K562 (cell line): Measurements from ENCODE around the gene TLR5. TPM values are rescaled to one million over a fixed set of nuclear protein-coding genes. Genes with fewer than 3 reads are reported as not detected.

ENCODE experiments used
- BHLHE40 ChIP-seq: IDR thresholded peaks from 2 replicates; pipeline ENCODE4 v1.6.1; 2011; ENCODE audit warnings: low read length, improper control_type of control experiment
- BRD9 ChIP-seq: fragments of 450-650 bp; IDR thresholded peaks from 2 replicates; pipeline ENCODE4 v1.6.1; 2018; ENCODE audit warnings: low read depth; ENCODE audit not compliant: partially characterized antibody
- CBFB ChIP-seq: sonication (generic); formaldehyde crosslinking; IDR thresholded peaks from 2 replicates; pipeline ENCODE4 v1.4.0; 2020; ENCODE audit warnings: mild to moderate bottlenecking, missing genetic modification reagents
- CBX5 ChIP-seq: IDR thresholded peaks from 2 replicates; pipeline ENCODE4 v1.6.1; 2014; ENCODE audit warnings: low read depth, borderline replicate concordance
- CHCHD3 ChIP-seq: fragments of 250-450 bp; sonication (Bioruptor Pico); IDR thresholded peaks from 2 replicates; pipeline ENCODE4 v2.1.2; 2022; ENCODE audit warnings: mild to moderate bottlenecking
- DIDO1 ChIP-seq: fragments of 450-650 bp; IDR thresholded peaks from 2 replicates; pipeline ENCODE4 v1.6.1; 2016; ENCODE audit warnings: low read depth, missing biosample characterization, missing genetic modification characterization
- GABPB1 ChIP-seq: sonication (generic); formaldehyde crosslinking; IDR thresholded peaks from 2 replicates; pipeline ENCODE4 v1.8.0; 2022; ENCODE audit warnings: mild to moderate bottlenecking, missing genetic modification reagents
- KHSRP ChIP-seq: fragments of 450-650 bp; IDR thresholded peaks from 2 replicates; pipeline ENCODE4 v1.6.1; 2017
- MCM2 ChIP-seq: fragments of 450-650 bp; IDR thresholded peaks from 2 replicates; pipeline ENCODE4 v1.6.1; 2017; ENCODE audit warnings: low read depth, mild to moderate bottlenecking
- MYNN ChIP-seq, 2 experiments: sonication (generic); formaldehyde crosslinking in 1 of 2; IDR thresholded peaks; 2 replicates each; pipeline versions ENCODE4 v1.5.0 to v1.6.1; 2016 to 2020; ENCODE audit warnings: antibody characterized with exemption in 1 of 2, missing genetic modification reagents in 1 of 2
- NONO ChIP-seq, 2 experiments: fragments of 200-400 bp in 1 of 2; fragments of 450-650 bp in 1 of 2; formaldehyde crosslinking in 1 of 2; IDR thresholded peaks; 2 replicates each; pipeline ENCODE4 v1.6.1; 2017; ENCODE audit warnings: low read depth in 2 of 2, mild to moderate bottlenecking in 2 of 2, moderate library complexity in 2 of 2, low read length in 1 of 2
- RCOR1 ChIP-seq, 2 experiments: IDR thresholded peaks; 2 replicates each; pipeline ENCODE4 v1.6.1; 2012; ENCODE audit warnings: low read depth in 2 of 2, low read length in 2 of 2, borderline replicate concordance in 1 of 2, improper control_type of control experiment in 1 of 2
- SREBF1 ChIP-seq: fragments of 150-350 bp; IDR thresholded peaks from 2 replicates; pipeline ENCODE4 v1.6.1; 2014; ENCODE audit warnings: antibody characterized with exemption, low read depth, low read length, borderline replicate concordance
- TCF3 ChIP-seq: sonication (generic); formaldehyde crosslinking; IDR thresholded peaks from 2 replicates; pipeline ENCODE4 v1.4.0; 2020; ENCODE audit warnings: mild to moderate bottlenecking, missing genetic modification reagents
- TFAM ChIP-seq: fragments of 250-450 bp; sonication (Bioruptor Pico); conservative IDR thresholded peaks from 2 replicates; pipeline ENCODE4 v1.5.0; 2021; ENCODE audit warnings: mild to moderate bottlenecking, moderate library complexity
- TGIF2 ChIP-seq: sonication (generic); formaldehyde crosslinking; IDR thresholded peaks from 2 replicates; pipeline ENCODE4 v1.8.1; 2022; ENCODE audit warnings: mild to moderate bottlenecking, missing genetic modification reagents, moderate library complexity
- YBX1 ChIP-seq: fragments of 450-650 bp; IDR thresholded peaks from 2 replicates; pipeline ENCODE4 v1.7.1; 2016; ENCODE audit warnings: mild to moderate bottlenecking
- ZFPM2 ChIP-seq: fragments of 250-450 bp; sonication (Bioruptor Pico); IDR thresholded peaks from 2 replicates; pipeline ENCODE4 v1.5.1; 2022; ENCODE audit warnings: mild to moderate bottlenecking
- ZKSCAN3 ChIP-seq: fragments of 250-450 bp; sonication (Bioruptor Pico); IDR thresholded peaks from 2 replicates; pipeline ENCODE4 v1.4.0; 2020
- ZNF197 ChIP-seq: fragments of 200-800 bp; sonication (Bioruptor generic); IDR thresholded peaks from 2 replicates; pipeline ENCODE4 v1.6.1; 2016; ENCODE audit warnings: low read depth, missing genetic modification characterization, missing compliant biosample characterization
- ZNF384 ChIP-seq: IDR thresholded peaks from 2 replicates; pipeline ENCODE4 v1.6.1; 2012; ENCODE audit warnings: low read depth, low read length, improper control_type of control experiment
- ZNF830 ChIP-seq: fragments of 250-450 bp; sonication (Bioruptor Pico); IDR thresholded peaks from 2 replicates; pipeline ENCODE4 v1.5.0; 2021; ENCODE audit warnings: mild to moderate bottlenecking
- polyA plus RNA-seq, 8 experiments: library from polyadenylated mRNA; depleted of rRNA in 4 of 8; stranded (reverse) in 5 of 8; unstranded in 3 of 8; fragments of >200 nt; fragmentation: Nextera tagmentation in 2 of 8; fragmentation: Illumina TruSeq in 1 of 8; extraction: Ambion mirVana in 2 of 8; extraction: Trizol in 1 of 8; gene quantifications; 2 replicates each; pipeline versions ENCODE4 v1.2.1 to v1.2.3, GENCODE V29; 2011 to 2014; ENCODE audit warnings: inconsistent platforms in 1 of 8, missing spikeins in 1 of 8
- total RNA-seq, 7 experiments: library from RNA; depleted of rRNA in 6 of 7; stranded (reverse); fragments of >200 nt in 6 of 7; fragmentation: Illumina TruSeq in 2 of 7; extraction: Trizol in 2 of 7; gene quantifications; 2 replicates each; pipeline versions ENCODE4 v1.2.1 to v1.2.3, GENCODE V29; 2011 to 2021; ENCODE audit warnings: low replicate concordance in 1 of 7
- TF ChIP-seq, protein P1 (sequence below): IDR thresholded peaks from 3 replicates; pipeline ENCODE4 v1.6.1; 2011; ENCODE audit warnings: borderline replicate concordance, mild to moderate bottlenecking, moderate library complexity; ENCODE audit not compliant: insufficient read length; ENCODE audit errors: extremely low read depth
- TF ChIP-seq, protein P2 (sequence below): fragments of 250-450 bp; sonication (Bioruptor Pico); IDR thresholded peaks from 2 replicates; pipeline ENCODE4 v1.8.0; 2021; ENCODE audit warnings: moderate library complexity, mild to moderate bottlenecking, inconsistent platforms
- TF ChIP-seq, protein P3 (sequence below): fragments of 250-450 bp; sonication (Bioruptor Pico); IDR thresholded peaks from 2 replicates; pipeline ENCODE4 v1.8.0; 2021; ENCODE audit warnings: moderate library complexity, mild to moderate bottlenecking, inconsistent platforms

Gene TLR5
- total and polyA plus RNA-seq, 9 of the 15 experiments (the other 6 are each of a cell fraction or from before 2014, with no cell fraction given): 0.93 to 7.4 (median 1.9) TPM

DNA sequence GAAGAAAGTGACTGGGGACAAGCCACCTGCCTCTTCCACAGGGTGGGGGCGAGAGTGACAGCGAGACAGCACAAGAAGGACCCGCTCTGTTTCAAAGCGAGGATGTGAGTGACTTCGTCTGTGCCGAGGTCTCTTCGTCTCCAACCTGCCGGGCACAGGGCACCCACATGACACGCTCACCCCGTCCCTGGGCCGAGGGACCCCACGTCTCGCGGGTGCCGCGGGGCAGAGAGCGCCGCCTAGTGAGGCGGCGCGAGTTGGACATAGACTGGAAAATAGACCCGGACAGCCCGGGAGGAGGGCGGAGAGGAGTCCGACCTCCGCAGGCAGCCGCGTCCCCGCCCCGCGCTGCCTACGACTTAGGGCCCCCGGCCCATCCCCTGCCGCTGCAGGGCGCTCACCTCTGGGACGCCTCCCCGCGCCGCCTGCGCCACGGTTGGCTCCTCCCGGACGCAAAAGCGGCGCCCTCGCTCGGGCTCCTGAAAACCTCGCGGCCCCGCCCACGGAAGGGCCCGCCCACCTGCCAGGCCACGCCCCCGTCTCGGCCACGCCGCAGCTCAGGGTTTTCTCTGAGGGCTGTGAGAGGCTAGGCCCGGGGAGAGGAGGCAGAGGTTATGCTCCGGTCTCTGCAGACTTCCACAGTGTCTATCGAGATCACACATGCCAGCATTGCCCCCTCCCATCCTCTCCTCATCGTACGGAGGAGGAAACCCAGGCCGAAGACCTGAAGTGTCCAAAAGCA lies at the start of gene TLR5 (continued):
- TF ChIP-seq MCM2 (no peak), GABPB1 (peak; percentile 81), TFAM (CRISPR knock-in tag) (no peak), NONO (IDR thresholded peaks at IDR 0.05; ENCODE audit: low read depth in 2 of 2, low read length in 1 of 2) (peak; percentile 25 to 50; a peak in 2 of 4 replicates), YBX1 (no peak), ZKSCAN3 (CRISPR knock-in tag) (no peak), BHLHE40 (0 out of 2 replicates have a peak, but pooled peaks have one; percentile 40), TCF3 (no peak), ZNF197 (no peak), DIDO1 (0 out of 2 replicates have a peak, but pooled peaks have one; percentile 37), CBFB (CRISPR knock-in tag) (peak; percentile 88), CHCHD3 (CRISPR knock-in tag) (no peak), ZNF830 (CRISPR knock-in tag) (no peak), TGIF2 (CRISPR knock-in tag) (peak; percentile 98), SREBF1 (no peak), ZNF384 (no peak), ZFPM2 (CRISPR knock-in tag) (no peak), BRD9 (peak; percentile 43), RCOR1 (IDR thresholded peaks at IDR 0.05; ENCODE audit: borderline replicate concordance in 1 of 2, low read depth in 2 of 2, low read length in 2 of 2) (peak; percentile 2 to 26; a peak in 1 of 4 replicates), KHSRP (no peak), CBX5 (no peak), MYNN (IDR thresholded peaks at IDR 0.05) (no peak), MYNN (CRISPR knock-in tag; IDR thresholded peaks at IDR 0.05) (no peak)
- TF ChIP-seq, protein P1, sequence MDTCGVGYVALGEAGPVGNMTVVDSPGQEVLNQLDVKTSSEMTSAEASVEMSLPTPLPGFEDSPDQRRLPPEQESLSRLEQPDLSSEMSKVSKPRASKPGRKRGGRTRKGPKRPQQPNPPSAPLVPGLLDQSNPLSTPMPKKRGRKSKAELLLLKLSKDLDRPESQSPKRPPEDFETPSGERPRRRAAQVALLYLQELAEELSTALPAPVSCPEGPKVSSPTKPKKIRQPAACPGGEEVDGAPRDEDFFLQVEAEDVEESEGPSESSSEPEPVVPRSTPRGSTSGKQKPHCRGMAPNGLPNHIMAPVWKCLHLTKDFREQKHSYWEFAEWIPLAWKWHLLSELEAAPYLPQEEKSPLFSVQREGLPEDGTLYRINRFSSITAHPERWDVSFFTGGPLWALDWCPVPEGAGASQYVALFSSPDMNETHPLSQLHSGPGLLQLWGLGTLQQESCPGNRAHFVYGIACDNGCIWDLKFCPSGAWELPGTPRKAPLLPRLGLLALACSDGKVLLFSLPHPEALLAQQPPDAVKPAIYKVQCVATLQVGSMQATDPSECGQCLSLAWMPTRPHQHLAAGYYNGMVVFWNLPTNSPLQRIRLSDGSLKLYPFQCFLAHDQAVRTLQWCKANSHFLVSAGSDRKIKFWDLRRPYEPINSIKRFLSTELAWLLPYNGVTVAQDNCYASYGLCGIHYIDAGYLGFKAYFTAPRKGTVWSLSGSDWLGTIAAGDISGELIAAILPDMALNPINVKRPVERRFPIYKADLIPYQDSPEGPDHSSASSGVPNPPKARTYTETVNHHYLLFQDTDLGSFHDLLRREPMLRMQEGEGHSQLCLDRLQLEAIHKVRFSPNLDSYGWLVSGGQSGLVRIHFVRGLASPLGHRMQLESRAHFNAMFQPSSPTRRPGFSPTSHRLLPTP: no peak
- TF ChIP-seq, protein P2, sequence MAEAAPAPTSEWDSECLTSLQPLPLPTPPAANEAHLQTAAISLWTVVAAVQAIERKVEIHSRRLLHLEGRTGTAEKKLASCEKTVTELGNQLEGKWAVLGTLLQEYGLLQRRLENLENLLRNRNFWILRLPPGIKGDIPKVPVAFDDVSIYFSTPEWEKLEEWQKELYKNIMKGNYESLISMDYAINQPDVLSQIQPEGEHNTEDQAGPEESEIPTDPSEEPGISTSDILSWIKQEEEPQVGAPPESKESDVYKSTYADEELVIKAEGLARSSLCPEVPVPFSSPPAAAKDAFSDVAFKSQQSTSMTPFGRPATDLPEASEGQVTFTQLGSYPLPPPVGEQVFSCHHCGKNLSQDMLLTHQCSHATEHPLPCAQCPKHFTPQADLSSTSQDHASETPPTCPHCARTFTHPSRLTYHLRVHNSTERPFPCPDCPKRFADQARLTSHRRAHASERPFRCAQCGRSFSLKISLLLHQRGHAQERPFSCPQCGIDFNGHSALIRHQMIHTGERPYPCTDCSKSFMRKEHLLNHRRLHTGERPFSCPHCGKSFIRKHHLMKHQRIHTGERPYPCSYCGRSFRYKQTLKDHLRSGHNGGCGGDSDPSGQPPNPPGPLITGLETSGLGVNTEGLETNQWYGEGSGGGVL (CRISPR knock-in tag): no peak
- TF ChIP-seq, protein P3, sequence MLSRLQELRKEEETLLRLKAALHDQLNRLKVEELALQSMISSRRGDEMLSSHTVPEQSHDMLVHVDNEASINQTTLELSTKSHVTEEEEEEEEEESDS: no peak
